Glutamatergic neuron (in vitro differentiated cells): ENCODE measurements around the gene HIVEP2. TPM values are rescaled to one million over a fixed set of nuclear protein-coding genes. Genes with fewer than 3 reads are reported as not detected.

Experiments used
- DNase-seq: peaks from one replicate; pipeline ENCODE4 v3.0.0; 2022
- H3K27ac Mint-ChIP-seq: one replicate; pipeline ENCODE4 v1.8.0; 2020; ENCODE audit warnings: mild to moderate bottlenecking, mixed read lengths, inconsistent platforms; ENCODE audit not compliant: unreplicated experiment
- H3K27me3 Mint-ChIP-seq: one replicate; pipeline ENCODE4 v1.8.0; 2020; ENCODE audit warnings: mild to moderate bottlenecking, moderate library complexity, mixed read lengths, inconsistent platforms; ENCODE audit not compliant: unreplicated experiment
- H3K36me3 Mint-ChIP-seq: one replicate; pipeline ENCODE4 v1.8.0; 2020; ENCODE audit warnings: mild to moderate bottlenecking, mixed read lengths, inconsistent platforms; ENCODE audit not compliant: unreplicated experiment
- H3K4me1 Mint-ChIP-seq: one replicate; pipeline ENCODE4 v1.8.0; 2020; ENCODE audit warnings: mild to moderate bottlenecking, low read depth, mixed read lengths, inconsistent platforms; ENCODE audit not compliant: unreplicated experiment
- H3K4me3 Mint-ChIP-seq: one replicate; pipeline ENCODE4 v1.8.0; 2020; ENCODE audit warnings: mild to moderate bottlenecking, mixed read lengths, inconsistent platforms; ENCODE audit not compliant: unreplicated experiment
- H3K9me3 Mint-ChIP-seq: one replicate; pipeline ENCODE4 v1.8.0; 2020; ENCODE audit warnings: mild to moderate bottlenecking, moderate library complexity, mixed read lengths, inconsistent platforms; ENCODE audit not compliant: unreplicated experiment
- CTCF ChIP-seq: fragments of 200-600 bp; sonication (generic); IDR thresholded peaks from one replicate; pipeline ENCODE4 v1.5.0; 2021; ENCODE audit not compliant: partially characterized antibody, unreplicated experiment
- total RNA-seq: library from RNA; stranded (reverse); fragmentation: NEBNext Ultra II Directional; extraction: Animal tissue kit (Norgen Biotek cat#: 25700); gene quantifications from one replicate; pipeline ENCODE4 v1.2.1, GENCODE V29; 2021; ENCODE audit not compliant: unreplicated experiment

Gene HIVEP2
- total RNA-seq, 1 donor from 2014 or later, result 2.6 TPM

- Mint-ChIP-seq H3K4me3 (no peak overlapping the region), H3K4me1 (no peaks in the 10 kb centered on the region), H3K27me3 (no peaks in the 10 kb centered on the region), H3K9me3 (no peaks in the 10 kb centered on the region), H3K27ac (no peak overlapping the region), H3K36me3 (no peaks in the 10 kb centered on the region)
- no peak for TF ChIP-seq CTCF
- no peak for DNase-seq
These were observed 163.8 kb downstream of the HIVEP2 start for GRCh38 chr6:142781129-142781528.

GRCh38 chr6:142773859-142774648, 170.9 kb downstream of the HIVEP2 start:
- peaks cover 6% of the 10 kb centered on the region for H3K36me3 Mint-ChIP-seq
- H3K27ac Mint-ChIP-seq, result no peak overlapping the region

GRCh38 chr6:142773324-142773723, 171.7 kb downstream of the HIVEP2 start:
- Mint-ChIP-seq H3K9me3 (peaks cover 4% of the 10 kb centered on the region), H3K4me1 (no peaks in the 10 kb centered on the region), H3K36me3 (peaks cover 6% of the 10 kb centered on the region), H3K27me3 (no peaks in the 10 kb centered on the region), H3K4me3 (no peak overlapping the region), H3K27ac (no peak overlapping the region)
- TF ChIP-seq CTCF, result no peak
- DNase-seq, result no peak

More at GRCh38 chr6:142773859-142774648, 170.9 kb downstream of the HIVEP2 start:
- H3K9me3 Mint-ChIP-seq, result peaks cover 4% of the 10 kb centered on the region
- no peaks in the 10 kb centered on the region for H3K4me1 Mint-ChIP-seq
- no peak for DNase-seq
- no peak overlapping the region for H3K4me3 Mint-ChIP-seq
- no peaks in the 10 kb centered on the region for H3K27me3 Mint-ChIP-seq
- TF ChIP-seq CTCF, result no peak

GRCh38 chr6:142771162-142771561, 173.8 kb downstream of the HIVEP2 start:
- H3K9me3 Mint-ChIP-seq, result peaks cover 4% of the 10 kb centered on the region
- H3K36me3 Mint-ChIP-seq, result peaks cover 6% of the 10 kb centered on the region
- H3K4me1 Mint-ChIP-seq, result no peaks in the 10 kb centered on the region
- TF ChIP-seq CTCF, result no peak
- H3K27me3 Mint-ChIP-seq, result no peaks in the 10 kb centered on the region
- no peak for DNase-seq
- no peak overlapping the region for H3K4me3 Mint-ChIP-seq
- H3K27ac Mint-ChIP-seq, result no peak overlapping the region

GRCh38 chr6:142765306-142765705, 179.7 kb downstream of the HIVEP2 start:
- H3K4me3 Mint-ChIP-seq, result no peak overlapping the region
- no peak for DNase-seq
- peaks cover 5% of the 10 kb centered on the region for H3K9me3 Mint-ChIP-seq
- no peak for TF ChIP-seq CTCF
- H3K36me3 Mint-ChIP-seq, result no peaks in the 10 kb centered on the region
- H3K4me1 Mint-ChIP-seq, result peaks cover 11% of the 10 kb centered on the region
- H3K27ac Mint-ChIP-seq, result no peak overlapping the region
- no peaks in the 10 kb centered on the region for H3K27me3 Mint-ChIP-seq
